Kidney (tissue), 14 donors: ENCODE results near the gene PNMT. TPM values are rescaled to one million over a fixed set of nuclear protein-coding genes. Genes with fewer than 3 reads are reported as not detected.
A peak's percentile ranks its signal among the peaks of the same experiment; 100 is the strongest.

Experiments used
- DNase-seq, 5 donors: peaks; one replicate each; pipeline ENCODE4 v3.0.0-alpha.2; 2013 to 2020
- FAIRE-seq: peaks from 2 replicates; lab custom pipeline; 2012; peaks lifted over from hg19 to GRCh38; lab: Jason Lieb, UNC
- H3K27ac ChIP-seq, 2 donors: one replicate each; pipeline ENCODE4 v1.7.0; 2013; ENCODE audit warnings: low read depth in 2 of 2, low read length in 2 of 2, inconsistent platforms in 1 of 2
- H3K27me3 ChIP-seq: one replicate; pipeline ENCODE4 v1.7.1; 2013; ENCODE audit warnings: low read length, inconsistent platforms; ENCODE audit not compliant: control insufficient read depth, insufficient read depth
- H3K36me3 ChIP-seq, 3 donors: one replicate each; pipeline versions ENCODE4 v1.7.0 to v1.7.1; 2013; ENCODE audit warnings: low read length in 3 of 3, control low read depth in 1 of 3, inconsistent platforms in 1 of 3; ENCODE audit not compliant: insufficient read depth in 3 of 3, control insufficient read depth in 2 of 3
- H3K4me1 ChIP-seq, 3 donors: one replicate each; pipeline versions ENCODE4 v1.7.0 to v1.7.1; 2013; ENCODE audit warnings: low read length in 3 of 3, inconsistent platforms in 1 of 3, low read depth in 1 of 3; ENCODE audit not compliant: control insufficient read depth in 2 of 3, insufficient read depth in 2 of 3
- H3K4me3 ChIP-seq, 3 donors: one replicate each; pipeline versions ENCODE4 v1.7.0 to v1.8.1; 2013; ENCODE audit warnings: low read length in 3 of 3, control low read depth in 1 of 3, inconsistent platforms in 1 of 3
- H3K9ac ChIP-seq, 3 donors: one replicate each; pipeline versions ENCODE4 v1.7.0 to v1.7.1; 2013; ENCODE audit warnings: low read length in 3 of 3, control low read depth in 1 of 3, inconsistent platforms in 1 of 3
- H3K9me3 ChIP-seq, 3 donors: one replicate each; pipeline versions ENCODE4 v1.7.0 to v1.7.1; 2013; ENCODE audit warnings: low read length in 3 of 3, control low read depth in 1 of 3, inconsistent platforms in 1 of 3; ENCODE audit not compliant: control insufficient read depth in 2 of 3, insufficient read depth in 1 of 3
- CTCF ChIP-seq: IDR thresholded peaks from 3 replicates; pipeline ENCODE4 v1.5.1; 2012; ENCODE audit warnings: mild to moderate bottlenecking, moderate library complexity, borderline replicate concordance; ENCODE audit not compliant: insufficient read depth; ENCODE audit errors: extremely low read depth
- intact Hi-C: fragments of 100-400 bp; cut with DNase I; formaldehyde crosslinking; loops from one replicate; pipeline ENCODE4 v1.11.1; 2022
- polyA plus RNA-seq: library from polyadenylated mRNA; stranded (reverse); fragments of 350-450 nt; fragmentation: Illumina TruSeq; extraction: RNeasy Lipid Tissue Mini Kit (QIAGEN cat#74804); gene quantifications from one replicate; pipeline ENCODE4 v1.2.3, GENCODE V29; 2014; ENCODE audit warnings: low read depth, low replicate concordance; ENCODE audit not compliant: insufficient read depth
- total RNA-seq: library from RNA; stranded (reverse); fragmentation: NEBNext Ultra II Directional; extraction: Animal tissue kit (Norgen Biotek cat#: 25700); gene quantifications from one replicate; pipeline ENCODE4 v1.2.1, GENCODE V29; 2021
- donor health status: control.
- donor health status: control.
- donor health status: control.
- donor health status: control.
- donor health status: control.
- donor health status: DM: yes; HTN: yes; CAD: no.
- donor health status: Normal renal cell carcinoma (clear cell type).

PNMT gene
- total and polyA plus RNA-seq, 2 donors from 2014 or later = 2.0 to 8.2 TPM

GRCh38 chr17:39701012-39701783 is 32.9 kb downstream of the PNMT start:
- no peaks in the 10 kb centered on the region for H3K27me3 ChIP-seq
- no peak for TF ChIP-seq CTCF
- intact Hi-C loops = no loop called here
- no peak for FAIRE-seq
- peak overlapping the region; percentile 69 to 88 (median 85) for H3K4me3 ChIP-seq
- no peaks in the 10 kb centered on the region for H3K9me3 ChIP-seq
- peak overlapping the region; percentile 54 to 70 (median 63) for H3K9ac ChIP-seq
- peak in 3 of 5 donors; percentile 23 to 64 (median 44) for DNase-seq
- no peaks in the 10 kb centered on the region for H3K36me3 ChIP-seq
- peak overlapping the region; percentile 93 to 94 for H3K27ac ChIP-seq
- peaks cover 0 to 58% (median 49%) of the 10 kb centered on the region in 3 donors for H3K4me1 ChIP-seq

DNA sequence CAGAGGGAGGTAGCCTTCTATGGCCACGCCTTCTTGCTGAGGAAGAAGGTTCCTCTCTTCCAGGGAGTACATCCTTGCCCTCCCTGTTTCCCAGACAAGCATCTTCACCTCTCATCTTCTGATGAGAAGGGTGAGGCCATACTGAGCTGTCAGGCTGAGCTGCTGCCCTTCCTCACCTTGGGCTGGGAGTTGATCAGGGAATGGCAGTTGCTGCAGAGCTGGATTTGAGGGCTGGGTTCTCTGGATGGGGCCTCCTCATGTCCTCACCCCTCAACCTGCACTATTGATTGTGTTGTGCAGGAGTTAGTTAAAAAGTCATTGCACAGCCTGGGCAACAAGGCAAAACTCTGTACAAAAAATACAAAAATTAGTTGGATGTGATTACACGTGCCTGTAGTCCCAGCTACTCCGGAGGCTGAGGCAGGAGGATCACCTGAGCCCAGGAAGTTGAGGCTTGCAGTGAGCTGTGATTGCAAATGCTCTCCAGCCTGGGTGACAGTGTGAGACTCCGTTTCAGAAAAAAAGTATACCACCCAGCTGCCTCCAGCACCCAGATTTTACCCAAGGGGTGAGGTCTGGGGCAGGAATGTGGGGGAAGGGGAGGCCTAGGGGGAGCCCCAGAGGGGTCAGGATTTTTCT is 33.6 kb downstream of the PNMT start:
- TF ChIP-seq CTCF = no peak
- no peak for FAIRE-seq
- intact Hi-C loops = no loop called here
- peaks cover 0 to 60% (median 42%) of the 10 kb centered on the region in 3 donors for H3K4me1 ChIP-seq
- peak overlapping the region; percentile 93 to 94 for H3K27ac ChIP-seq
- H3K27me3 ChIP-seq = no peaks in the 10 kb centered on the region
- no peak for DNase-seq
- H3K9me3 ChIP-seq = no peaks in the 10 kb centered on the region
- peak overlapping the region; percentile 69 to 88 (median 85) for H3K4me3 ChIP-seq
- H3K36me3 ChIP-seq = peaks cover 0 to under 1% (median under 1%) of the 10 kb centered on the region in 3 donors
- H3K9ac ChIP-seq = peak overlapping the region; percentile 54 to 70 (median 63)

DNA sequence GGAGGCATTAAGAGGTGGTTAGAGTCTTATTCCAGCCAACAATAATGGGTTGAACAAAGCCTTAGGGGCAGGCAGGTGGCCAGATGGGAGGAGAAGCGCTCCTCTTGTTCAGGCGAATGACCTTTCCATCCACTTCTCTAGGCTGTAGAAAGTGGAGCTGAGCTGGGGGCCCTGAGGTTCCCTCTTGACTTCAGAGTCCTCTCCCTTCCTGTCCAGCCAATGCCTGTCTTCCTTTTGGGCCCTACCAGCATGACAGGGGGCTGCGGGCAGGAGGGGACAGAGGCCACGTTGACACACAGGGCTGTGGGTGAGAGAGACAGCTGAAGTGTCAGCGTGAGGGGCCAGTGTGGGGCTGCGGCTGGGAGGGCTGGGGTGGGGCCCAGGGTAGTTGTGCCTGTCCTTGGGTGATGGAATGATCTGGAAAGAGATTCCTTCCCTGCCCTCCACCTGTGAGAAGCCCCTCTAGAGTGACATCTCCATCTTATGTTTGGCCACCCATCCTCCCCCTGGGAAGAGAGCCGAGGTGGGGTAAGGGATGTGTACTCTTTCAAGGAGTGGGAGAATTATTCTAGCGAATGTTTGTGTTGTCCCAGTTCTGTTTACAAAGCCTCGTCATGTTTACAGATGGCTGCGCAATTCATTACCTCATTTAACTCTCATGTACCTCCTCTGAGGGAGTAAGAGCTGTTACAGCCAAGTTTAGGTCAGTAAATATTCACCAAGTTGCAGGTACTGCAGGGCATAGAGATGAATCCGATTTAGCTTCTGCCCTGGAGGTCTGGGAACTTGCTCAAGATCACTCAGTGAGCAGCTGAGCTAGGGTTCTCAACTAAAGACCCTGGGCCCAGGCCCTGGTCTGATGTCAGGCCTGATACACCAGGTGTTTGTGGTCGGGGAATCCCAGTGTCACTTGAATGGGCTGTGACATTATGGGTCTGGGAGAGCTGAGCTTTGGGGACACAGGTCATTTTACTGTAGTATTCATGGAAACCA is 34.9 kb downstream of the PNMT start:
- peak overlapping the region in 2 of 3 donors; percentile 4 to 30 for H3K4me3 ChIP-seq
- DNase-seq (peak in 1 of 5 donors; percentile 20), FAIRE-seq (no peak)
- H3K9me3 ChIP-seq = no peaks in the 10 kb centered on the region
- H3K27ac ChIP-seq = peak overlapping the region; percentile 59 to 80
- H3K27me3 ChIP-seq = no peaks in the 10 kb centered on the region
- H3K36me3 ChIP-seq = peaks cover 0 to 12% (median 7%) of the 10 kb centered on the region in 3 donors
- peaks cover 0 to 66% (median 41%) of the 10 kb centered on the region in 3 donors for H3K4me1 ChIP-seq
- intact Hi-C loops = no loop called here
- TF ChIP-seq CTCF = no peak
- H3K9ac ChIP-seq = peak overlapping the region in 2 of 3 donors; percentile 22 to 31
